ENCODE data around the gene FUBP1. TPM values are rescaled to one million over a fixed set of nuclear protein-coding genes. Genes with fewer than 3 reads are reported as not detected.

Gene FUBP1
- total RNA-seq, 2 experiments from 2014 or later = 234 to 301 TPM

DNA sequence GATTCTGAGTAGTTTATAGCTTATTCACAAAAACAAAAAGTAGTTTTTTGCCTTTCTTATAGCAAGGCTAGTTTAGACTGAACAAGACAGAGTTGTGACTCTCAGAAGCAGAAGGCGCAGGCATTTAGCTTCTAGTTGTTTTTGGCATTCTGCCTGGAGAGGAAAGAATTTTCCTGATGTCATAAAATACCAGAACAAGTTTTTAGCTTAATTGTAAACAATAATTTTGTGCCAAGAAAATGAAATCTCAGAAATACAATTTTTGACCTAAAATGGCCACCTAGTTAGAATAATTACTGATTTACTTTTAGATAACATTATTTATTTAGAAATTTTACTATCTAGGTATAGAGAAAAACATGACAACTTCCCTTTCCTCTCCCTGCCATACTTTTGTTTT, 26.9 kb upstream of the FUBP1 start:
- no TSS peak for BruUV-seq (replicated peaks)
- POLR2A ChIA-PET = interaction anchor here (0.5 to 9.8 kb wide), 16 partner anchors 9 to 236 kb away, joined by 3 to 193 read pairs (median 7); partner anchors contain the start of genes FUBP1 and MIGA1

DNA sequence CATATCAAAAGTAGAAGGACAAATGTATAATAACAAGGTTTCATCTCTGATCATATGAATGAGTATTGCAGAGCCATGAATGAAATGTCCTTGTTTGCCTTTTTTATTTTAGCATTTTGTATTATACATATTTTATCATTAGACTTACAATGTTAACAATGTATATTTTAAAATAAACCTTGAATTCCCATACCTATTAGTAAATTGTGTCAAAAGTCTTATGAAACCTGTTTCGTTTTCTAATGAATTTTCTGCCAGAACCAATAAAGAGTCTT, 26.5 kb upstream of the FUBP1 start:
- Histone ChIP-seq H2AFZ (ENCODE audit: low read length) (peak overlapping the region; percentile 84; the same call in 1 of the 2 replicates), H3K4me3 (ENCODE audit: low read depth, low read length, poor library complexity, severe bottlenecking) (peak overlapping the region; percentile 72)
- CTCF ChIA-PET (ENCODE audit: unreplicated experiment) = interaction anchor here (0.8 to 1.5 kb wide), 2 partner anchors 27 to 38 kb away, joined by 3 to 5 read pairs; partner anchors contain the start of gene FUBP1

More for the DNA sequence above, 26.9 kb upstream of the FUBP1 start:
- Histone ChIP-seq H3K79me2 (ENCODE audit: insufficient read depth, low read depth, low read length) (peaks cover 19% of the 10 kb centered on the region; the same call in 1 of the 2 replicates), H3K27ac (ENCODE audit: low read depth, low read length, poor library complexity, severe bottlenecking) (no peak overlapping the region), H3K9me3 (ENCODE audit: low read length) (no peaks in the 10 kb centered on the region), H4K20me1 (ENCODE audit: insufficient read depth, low read length) (no peaks in the 10 kb centered on the region), H3K9me2 (ENCODE audit: insufficient read depth, low read length) (no peaks in the 10 kb centered on the region), H3K4me1 (ENCODE audit: insufficient read depth, low read length, poor library complexity, severe bottlenecking) (peaks cover 38% of the 10 kb centered on the region), H3K36me3 (ENCODE audit: insufficient read depth, low read length) (no peaks in the 10 kb centered on the region), H3K4me2 (ENCODE audit: low read length) (peak overlapping the region; percentile 80), H3K4me3 (ENCODE audit: low read depth, low read length, poor library complexity, severe bottlenecking) (peak overlapping the region; percentile 72), H2AFZ (ENCODE audit: low read length) (peak overlapping the region; percentile 84; the same call in 1 of the 2 replicates)
- no peak for TF ChIP-seq EZH2phosphoT487 (IDR thresholded peaks at IDR 0.05; ENCODE audit: borderline replicate concordance, low read depth, low read length)
- TF ChIP-seq, protein P1, sequence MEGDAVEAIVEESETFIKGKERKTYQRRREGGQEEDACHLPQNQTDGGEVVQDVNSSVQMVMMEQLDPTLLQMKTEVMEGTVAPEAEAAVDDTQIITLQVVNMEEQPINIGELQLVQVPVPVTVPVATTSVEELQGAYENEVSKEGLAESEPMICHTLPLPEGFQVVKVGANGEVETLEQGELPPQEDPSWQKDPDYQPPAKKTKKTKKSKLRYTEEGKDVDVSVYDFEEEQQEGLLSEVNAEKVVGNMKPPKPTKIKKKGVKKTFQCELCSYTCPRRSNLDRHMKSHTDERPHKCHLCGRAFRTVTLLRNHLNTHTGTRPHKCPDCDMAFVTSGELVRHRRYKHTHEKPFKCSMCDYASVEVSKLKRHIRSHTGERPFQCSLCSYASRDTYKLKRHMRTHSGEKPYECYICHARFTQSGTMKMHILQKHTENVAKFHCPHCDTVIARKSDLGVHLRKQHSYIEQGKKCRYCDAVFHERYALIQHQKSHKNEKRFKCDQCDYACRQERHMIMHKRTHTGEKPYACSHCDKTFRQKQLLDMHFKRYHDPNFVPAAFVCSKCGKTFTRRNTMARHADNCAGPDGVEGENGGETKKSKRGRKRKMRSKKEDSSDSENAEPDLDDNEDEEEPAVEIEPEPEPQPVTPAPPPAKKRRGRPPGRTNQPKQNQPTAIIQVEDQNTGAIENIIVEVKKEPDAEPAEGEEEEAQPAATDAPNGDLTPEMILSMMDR (conservative IDR thresholded peaks at IDR 0.05; ENCODE audit: low read length) = no peak
- DNase-seq (ENCODE audit: low spot score) = no peak
- CTCF ChIA-PET (ENCODE audit: unreplicated experiment) = interaction anchor here (1.5 kb wide), 1 partner anchor 27 kb away, joined by 5 read pairs; the partner anchor contains the start of gene FUBP1
- intact Hi-C loops (cut with micrococcal nuclease; ENCODE audit: unreplicated experiment) = loop anchor here (10.0 kb wide), 1 partner anchor 251 kb away; the partner anchor contains the start of gene USP33

More for the DNA sequence above, 26.5 kb upstream of the FUBP1 start:
- Histone ChIP-seq H3K4me2 (ENCODE audit: low read length) (peak overlapping the region; percentile 80), H3K36me3 (ENCODE audit: insufficient read depth, low read length) (no peaks in the 10 kb centered on the region), H3K9me3 (ENCODE audit: low read length) (no peaks in the 10 kb centered on the region), H3K4me1 (ENCODE audit: insufficient read depth, low read length, poor library complexity, severe bottlenecking) (peaks cover 38% of the 10 kb centered on the region), H3K79me2 (ENCODE audit: insufficient read depth, low read depth, low read length) (peaks cover 19% of the 10 kb centered on the region; the same call in 1 of the 2 replicates), H3K9me2 (ENCODE audit: insufficient read depth, low read length) (no peaks in the 10 kb centered on the region), H3K27ac (ENCODE audit: low read depth, low read length, poor library complexity, severe bottlenecking) (peak overlapping the region; percentile 68), H4K20me1 (ENCODE audit: insufficient read depth, low read length) (no peaks in the 10 kb centered on the region)
- intact Hi-C loops (cut with micrococcal nuclease; ENCODE audit: unreplicated experiment) = loop anchor here (10.0 kb wide), 1 partner anchor 251 kb away; the partner anchor contains the start of gene USP33
- POLR2A ChIA-PET = interaction anchor here (0.5 to 9.8 kb wide), 23 partner anchors 9 to 347 kb away, joined by 3 to 193 read pairs (median 5); partner anchors contain the start of genes FUBP1 and MIGA1
- DNase-seq (ENCODE audit: low spot score) = no peak
- TF ChIP-seq EZH2phosphoT487 (IDR thresholded peaks at IDR 0.05; ENCODE audit: borderline replicate concordance, low read depth, low read length) = no peak
- TF ChIP-seq, protein P1 (conservative IDR thresholded peaks at IDR 0.05; ENCODE audit: low read length) = no peak
- no TSS peak for BruUV-seq (replicated peaks)

Data from OCI-LY7 (cell line).